Measurements from ENCODE around the gene MZB1.
"Not testable (repeated sequence)": the region's sequence is repeated elsewhere in the genome, so short reads cannot be mapped to it uniquely, and the experiment has no call there.

Gene MZB1

DNA sequence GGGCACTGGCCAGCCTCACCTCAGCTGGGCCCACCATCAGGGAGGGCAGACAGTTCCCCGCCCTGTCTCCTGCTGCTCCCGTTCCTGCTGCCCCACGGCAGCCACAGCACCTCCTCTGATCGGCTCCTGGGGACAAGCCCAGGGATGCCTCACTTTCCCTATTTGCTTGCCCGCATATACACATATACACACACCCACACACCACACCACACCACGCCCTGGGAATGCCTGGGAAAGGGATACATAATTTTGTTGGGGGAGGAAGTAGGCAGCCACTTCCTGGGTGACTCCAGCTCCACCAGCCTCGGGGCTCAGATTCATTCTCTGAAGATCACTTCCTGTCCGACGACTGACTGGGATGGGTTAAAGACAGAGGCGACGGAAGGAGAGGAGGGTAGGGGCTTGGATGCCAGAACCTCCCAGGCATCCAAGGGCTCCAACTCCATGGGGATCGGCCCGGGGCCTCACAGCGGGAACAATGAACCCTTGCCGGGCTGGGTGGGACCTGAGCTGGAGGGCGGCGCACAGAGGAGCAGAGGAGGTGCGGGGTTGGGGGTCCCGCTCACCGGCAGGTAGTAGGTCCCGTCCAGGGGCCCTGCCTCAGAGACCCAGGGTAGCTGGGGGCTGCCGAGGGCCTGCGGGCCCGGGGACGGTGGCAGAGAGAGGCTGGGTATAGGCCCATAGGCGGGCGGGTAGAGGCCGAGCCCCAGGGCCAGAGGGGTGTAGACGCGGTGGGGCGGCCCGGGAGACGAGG is 2.0 kb upstream of the MZB1 start:
- no peak for DNase-seq

DNA sequence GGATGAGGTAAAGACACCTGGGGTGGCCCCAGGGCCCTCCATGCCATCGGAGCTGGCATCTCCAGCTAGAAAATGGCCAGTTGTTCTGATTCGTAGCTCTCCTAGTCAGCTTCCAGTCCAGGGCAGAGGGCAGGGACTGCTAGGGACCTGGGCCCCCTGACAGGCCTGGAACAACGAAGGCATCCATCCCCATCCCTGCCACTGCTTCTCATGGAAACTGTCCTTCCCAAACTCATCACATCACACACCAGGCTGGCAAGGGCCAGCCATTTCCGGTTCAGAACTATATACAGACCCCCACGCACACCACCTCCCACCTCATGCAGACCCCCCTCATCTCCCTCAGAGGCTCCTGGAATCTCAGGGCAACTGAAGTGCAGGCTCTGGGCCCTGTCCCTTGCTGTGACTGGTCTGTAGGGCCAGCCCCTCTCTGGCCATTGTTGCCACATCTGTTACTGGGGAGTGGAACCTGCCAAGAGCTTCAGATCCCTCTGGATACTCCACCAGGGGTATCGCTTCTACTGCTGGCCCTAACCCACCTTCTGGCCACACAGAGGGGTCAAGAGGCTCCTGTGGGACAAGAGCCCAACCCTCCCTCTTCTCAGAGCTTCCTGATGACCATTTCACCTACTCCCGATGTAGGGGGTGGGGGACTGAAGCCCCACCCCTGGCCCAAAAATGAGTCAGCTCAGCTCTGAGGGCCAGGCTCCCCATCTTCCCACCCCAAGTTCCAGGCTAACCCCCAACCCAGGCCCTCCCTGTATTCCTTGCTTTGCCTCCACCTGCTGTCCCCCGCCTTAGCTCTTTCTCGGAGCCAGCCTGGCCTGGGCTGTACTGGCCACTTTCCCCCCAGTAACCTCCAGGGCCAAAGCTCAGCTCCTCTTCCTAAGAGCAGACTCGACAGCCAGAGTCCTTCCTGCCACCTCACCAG is 1.2 kb upstream of the MZB1 start:
- no peak for DNase-seq

DNA sequence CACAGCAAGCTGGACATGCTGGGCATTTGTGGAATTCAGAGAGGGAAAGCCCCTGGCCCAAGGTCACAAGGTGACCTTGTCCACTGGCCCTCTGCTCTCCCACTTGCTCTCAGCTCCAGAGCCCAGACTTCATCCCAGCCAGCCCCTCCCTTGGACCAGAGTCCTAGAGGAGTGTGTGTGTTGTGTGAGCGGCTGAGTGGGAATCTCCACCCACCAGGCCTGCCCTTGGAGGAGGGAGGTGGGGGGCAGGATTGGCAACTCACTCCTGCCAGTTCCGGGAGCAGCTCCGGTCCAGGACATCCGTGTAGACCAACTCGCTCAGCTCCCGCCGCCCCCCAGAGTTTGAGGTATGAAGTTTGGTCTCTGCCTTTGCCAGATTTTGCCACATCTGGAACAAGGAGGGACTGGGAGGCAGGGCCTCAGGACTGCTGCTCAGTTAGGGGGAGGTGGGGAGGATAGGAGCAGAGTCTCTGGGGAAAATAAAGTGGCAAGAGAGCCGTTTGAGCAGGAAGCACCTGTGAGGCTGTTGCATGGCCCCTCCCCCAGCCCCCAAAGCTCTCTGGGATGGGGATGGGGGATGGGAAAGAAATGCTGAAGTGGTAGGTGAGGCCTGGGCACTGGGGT is 1.4 kb downstream of the MZB1 start:
- DNase-seq: no peak

DNA sequence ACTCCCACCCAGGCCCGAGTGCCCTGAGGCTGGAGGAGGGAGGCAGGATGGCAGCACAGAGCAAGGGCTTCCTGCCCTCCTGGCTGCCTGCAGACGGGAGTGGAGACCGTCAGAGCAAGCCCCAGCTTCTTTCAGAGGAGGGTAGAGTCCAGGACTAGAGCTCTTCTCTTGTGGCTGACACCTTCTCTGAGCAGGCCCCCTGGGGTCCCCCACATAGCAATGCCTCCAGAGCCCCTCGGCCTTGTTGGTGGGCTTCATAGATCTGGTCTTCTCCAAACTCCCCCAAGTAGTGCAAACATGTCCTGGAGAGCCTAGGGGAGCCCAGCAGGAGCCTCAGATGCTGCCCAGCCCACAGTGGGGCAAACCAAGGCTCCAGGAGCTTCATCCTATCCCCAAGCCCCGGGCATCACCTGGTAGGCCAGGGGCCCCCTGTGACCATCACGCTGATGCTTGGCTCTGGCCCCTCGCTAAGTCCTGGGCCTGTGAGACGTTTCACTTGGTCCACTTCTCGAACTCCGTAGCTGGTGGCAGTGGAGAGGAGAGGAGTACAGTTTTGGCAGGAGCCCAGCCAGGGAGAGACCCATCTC is 2.0 kb downstream of the MZB1 start:
- DNase-seq: no peak

DNA sequence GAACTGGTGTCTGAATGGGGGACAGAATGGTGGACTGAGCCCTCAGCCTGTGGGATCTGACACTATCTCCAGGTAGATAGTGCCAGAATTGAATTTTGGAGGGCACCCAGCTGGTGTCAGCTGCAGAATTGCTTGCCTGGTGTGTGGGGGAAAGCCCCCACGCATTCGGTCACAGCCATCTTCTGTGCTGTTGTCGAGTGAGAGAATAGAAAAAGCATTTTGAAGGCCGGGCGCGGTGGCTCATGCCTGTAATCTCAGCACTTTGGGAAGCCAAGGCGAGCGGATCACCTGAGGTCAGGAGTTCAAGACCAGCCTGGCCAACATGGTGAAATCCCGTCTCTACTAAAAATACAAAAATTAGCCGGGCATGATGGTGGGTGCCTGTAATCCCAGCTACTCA is 2.8 kb downstream of the MZB1 start:
- not testable (repeated sequence) for DNase-seq

DNA sequence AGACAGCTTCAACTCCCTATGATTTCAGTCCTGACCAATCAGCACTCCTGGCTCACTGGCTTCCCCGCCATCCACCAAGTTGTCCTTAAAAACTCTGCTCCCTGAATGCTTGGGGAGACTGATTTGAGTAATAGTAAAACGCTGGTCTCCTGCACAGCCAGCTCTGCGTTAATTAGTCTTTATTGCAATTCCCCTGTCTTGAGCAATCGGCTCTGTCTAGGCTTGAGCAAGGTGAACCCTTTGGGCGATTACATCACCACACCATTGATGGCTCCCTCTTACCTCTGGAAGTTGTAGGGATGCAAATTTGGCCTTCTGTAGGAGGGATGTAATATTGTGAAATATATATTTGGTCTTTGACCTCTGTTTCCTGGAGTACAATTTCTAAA is 3.7 kb downstream of the MZB1 start:
- no peak for DNase-seq

DNA sequence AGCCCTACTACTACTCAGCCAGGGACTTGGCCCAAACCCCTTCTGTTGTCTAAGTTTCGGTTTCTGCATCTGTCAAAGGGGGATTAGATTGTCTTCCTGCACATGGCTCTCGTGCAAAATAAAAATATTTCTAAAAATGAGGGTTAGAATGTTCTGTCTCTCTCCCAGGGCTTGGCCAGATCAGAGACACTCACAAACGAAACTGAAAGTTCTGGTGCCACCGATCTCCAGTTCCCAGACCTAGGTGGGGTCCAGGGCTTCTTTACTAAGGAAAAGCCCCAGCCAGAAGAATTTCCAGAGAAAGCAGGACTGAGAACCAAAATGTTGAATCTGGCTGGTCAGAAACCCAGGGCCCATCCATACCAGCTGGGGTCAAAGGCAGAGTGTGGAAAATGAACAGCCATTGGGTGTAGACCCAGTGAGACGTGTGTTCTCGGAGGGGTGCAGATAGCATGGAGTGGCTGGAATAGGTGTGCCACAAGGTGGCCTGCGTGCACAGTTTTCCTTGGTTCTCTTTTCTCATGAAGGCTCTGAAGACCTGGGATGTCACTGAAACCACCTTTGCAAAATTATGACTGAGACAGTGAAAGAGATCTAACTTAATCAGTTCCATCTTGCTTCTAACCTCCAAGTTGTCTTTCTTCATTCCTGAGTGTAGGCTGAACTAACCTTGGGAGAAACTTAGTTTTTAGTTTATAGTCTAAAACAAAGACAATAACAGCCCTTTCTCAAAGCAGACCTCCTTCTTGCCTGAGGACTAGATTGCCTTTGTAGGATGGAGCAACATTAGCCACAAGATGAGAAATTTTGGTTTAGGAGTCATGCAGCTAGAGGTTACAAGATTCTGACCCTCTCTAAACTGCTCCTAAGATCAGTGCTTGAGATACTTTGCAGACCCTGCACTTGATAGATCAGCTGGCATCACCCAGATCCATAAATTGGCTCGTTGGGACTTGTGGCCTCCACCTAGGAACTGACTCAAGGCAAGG is 4.4 kb downstream of the MZB1 start:
- no peak for DNase-seq

DNA sequence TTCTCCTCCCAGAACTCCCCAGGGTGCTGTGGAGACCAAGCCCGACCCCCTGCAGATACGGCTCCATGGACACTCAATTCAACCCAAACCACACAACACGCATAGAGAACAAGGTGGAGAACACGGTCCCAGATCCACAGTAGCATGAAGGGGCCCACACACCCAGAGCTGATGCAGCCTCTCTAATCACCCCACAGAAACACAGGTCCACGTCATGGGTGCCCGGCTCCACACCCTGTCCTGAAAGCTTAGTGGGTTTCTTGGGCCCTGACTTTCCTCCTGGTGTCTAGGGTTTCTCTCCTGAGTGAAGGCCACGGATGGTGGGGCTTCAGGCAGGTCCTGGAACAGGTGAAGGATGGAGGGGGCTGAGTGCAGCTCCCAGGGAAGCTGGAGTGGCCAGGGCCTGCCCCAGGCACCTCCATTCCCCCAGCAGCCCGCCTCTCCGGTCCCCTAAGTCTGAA is 5.1 kb downstream of the MZB1 start:
- no peak for DNase-seq

DNA sequence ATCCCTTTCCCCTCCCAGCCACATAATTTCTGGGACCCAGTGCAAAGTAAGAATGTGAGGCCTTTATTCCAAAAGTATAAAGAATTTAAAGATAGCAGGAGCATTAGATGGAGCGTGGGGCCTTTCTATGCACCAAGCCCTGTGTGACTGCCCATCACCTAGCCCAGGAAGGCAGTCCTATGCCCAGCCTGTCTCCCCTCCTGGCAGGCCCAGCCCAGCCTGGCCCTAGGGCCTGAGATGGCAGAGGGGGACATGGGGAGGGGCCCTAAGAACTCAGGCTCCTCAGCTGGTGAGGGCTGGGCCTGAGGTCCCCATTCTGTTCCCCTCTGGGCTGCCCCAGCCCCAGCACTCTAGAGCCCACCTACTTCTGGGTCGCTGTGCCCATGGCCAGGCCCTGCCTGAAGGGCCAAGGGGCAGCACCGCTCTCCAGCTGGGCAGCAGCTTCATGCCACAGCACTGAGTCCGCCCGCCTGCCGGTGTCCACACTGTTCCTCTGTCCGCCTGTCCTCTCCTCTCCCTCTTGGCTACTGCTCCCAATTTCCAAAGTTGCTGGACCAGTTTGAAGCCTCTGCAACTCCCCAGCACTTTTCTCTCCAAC is 5.6 kb downstream of the MZB1 start:
- DNase-seq: no peak

DNA sequence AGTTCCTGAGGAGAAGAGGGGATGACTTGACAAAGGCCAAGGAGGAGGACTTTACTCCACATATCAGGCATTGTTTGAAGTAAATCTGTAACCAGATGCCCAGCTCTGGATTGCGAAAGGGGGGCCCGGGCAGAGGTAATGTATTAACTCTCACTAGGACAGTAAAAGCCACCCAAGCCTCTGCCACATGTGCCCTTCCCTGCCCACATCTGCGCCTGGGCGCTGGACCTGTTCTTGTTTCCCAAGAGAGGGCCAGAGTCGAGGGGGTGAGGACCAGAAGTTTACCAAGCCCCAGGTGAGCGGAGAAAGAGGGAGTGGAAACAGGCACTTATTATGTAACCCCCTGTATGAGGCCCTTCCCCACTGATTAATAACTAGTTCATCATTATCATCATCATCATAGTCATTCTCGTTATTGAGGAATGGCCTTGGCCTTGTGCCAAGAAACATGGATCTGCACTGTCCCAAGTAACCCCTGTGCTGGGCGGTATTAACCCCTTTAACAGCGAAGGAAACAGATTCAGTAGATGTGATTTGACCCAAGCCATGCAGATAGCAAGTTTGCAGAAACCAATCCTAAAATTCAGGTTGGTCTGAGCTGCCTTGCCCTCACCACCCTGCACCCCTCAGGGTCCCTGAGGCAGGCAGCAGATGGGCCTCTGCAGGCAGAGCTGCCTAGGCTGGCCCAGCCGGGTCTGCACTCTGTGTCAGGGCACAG is 6.3 kb downstream of the MZB1 start, which contains the start of gene SLC23A1:
SLC23A1 (minus strand) TSS at position 23 of the 718 bp plus-strand sequence. CDS start 44 bp downstream, outside the sequence.
- DNase-seq: no peak

DNA sequence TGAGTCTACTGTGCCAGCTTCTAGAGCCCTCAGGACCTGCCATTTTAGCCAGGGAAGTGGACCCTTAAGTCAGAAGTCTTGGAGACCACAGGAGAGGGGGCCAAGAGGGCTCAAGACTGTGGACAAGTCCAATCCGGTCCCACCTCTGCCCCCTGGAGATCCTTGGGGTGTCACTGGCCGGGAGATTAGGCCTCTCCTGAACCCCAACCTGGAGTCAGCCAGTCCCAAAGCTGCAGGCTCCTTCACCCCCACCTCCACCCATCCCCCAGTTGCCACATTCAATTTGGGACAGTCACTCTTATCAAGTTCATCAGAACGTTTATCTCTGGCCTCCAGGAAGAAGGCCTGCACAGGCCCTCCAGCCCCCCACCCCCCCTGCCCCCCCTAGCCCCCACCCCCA is 6.9 kb downstream of the MZB1 start:
- no peak for DNase-seq

DNA sequence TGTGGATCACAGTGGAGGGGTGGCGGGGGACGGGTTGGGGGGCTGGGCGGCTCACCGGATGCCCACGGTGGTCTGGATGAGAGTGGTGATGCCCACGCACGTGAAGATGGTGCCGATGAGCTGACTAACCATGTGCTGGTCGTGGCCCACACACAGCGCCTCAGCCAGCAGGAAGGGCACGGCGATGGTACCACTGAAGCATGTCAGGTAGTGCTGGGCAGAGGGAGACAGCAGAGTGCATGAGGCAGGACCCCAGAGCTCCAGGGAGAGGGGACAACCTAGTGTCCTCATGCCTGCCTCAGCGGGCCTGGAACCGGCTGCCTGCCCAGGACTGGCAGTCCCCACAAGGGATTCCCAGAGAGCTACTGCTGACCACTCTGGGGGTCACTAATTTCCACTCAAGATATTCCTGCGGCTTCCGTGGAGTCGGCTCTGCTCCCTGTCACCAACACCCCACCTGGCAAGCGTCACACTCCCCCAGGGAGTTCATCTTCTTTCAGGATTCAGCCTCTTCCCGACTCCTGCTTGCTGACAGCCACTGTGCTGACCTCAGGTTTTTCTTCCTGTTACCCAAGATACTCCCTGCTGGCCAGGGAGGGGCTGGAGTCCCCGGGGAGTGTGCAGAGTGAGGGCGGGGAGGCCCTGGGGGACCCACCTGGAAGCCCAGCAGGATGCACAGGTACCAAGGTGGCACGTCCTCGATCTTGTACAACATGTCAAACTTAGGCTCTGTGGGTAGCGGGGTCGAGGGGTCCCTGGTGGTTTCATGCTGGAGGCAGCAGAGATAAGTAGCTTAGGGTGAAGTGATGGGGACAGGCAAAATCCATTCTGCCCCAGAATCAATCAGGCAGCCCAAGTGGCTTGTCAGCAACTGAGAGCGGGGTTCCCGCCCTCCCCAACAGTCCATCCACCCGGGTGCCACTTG is 7.6 kb downstream of the MZB1 start:
- no peak for DNase-seq

DNA sequence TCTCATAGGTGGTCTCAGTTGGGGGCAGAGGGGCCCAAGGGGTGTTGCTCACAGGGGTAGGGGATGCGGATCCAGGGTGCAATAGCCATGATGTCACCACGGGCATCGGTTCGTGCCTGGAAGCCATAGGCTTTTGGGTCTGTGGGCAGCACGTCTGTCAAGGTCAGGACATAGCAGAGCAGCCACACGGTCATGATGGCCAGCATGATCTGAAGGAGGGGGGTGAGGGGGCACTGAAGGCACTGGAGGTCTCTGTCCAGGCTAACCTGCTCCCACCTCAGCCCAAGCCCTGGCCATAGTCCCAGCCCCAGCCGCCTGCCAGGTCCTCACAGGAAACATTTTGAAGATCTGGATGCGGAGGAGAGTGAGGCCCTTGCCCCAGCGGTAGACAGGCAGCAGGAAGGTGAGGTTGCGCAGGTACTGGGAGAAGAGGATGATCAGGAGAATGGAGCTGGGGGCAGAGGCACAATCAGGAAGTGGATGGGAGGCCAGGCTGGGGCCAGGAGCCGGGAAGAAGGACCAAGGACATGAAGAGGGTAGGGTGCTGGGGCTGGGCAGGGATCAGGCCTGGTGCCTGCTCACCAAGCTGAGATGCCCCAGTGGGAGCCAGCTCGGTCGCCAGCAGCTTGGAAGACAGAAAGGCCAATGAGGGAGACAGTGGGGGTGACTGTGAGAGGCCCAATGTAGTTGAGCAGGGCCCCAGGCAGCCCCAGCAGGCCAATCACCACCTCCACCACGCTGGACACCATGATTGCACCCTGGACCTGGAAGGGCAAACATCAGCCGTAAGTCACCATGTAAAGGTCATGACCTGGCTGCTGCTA is 9.9 kb downstream of the MZB1 start:
- DNase-seq: no peak

DNA sequence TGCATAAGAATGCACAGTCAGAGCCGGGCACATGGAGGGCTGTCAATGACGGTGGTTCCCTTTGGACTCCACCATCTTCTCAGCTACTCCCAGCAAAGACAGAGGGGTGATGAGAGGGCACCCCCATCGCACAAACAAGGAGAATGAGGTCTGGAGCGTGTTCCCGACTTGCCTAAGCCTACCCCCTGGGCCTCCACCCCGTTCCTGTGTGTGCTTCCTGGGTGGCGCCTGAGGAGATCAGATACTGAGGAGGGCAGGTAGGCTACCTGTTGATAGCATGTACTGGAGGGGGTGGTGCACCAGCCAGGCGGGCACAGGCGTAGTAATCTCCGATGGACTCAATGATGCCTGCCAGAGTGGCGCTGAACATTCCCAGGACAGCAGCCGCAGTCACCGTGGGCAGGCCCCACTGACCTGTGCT is 10.8 kb downstream of the MZB1 start:
- no peak for DNase-seq

DNA sequence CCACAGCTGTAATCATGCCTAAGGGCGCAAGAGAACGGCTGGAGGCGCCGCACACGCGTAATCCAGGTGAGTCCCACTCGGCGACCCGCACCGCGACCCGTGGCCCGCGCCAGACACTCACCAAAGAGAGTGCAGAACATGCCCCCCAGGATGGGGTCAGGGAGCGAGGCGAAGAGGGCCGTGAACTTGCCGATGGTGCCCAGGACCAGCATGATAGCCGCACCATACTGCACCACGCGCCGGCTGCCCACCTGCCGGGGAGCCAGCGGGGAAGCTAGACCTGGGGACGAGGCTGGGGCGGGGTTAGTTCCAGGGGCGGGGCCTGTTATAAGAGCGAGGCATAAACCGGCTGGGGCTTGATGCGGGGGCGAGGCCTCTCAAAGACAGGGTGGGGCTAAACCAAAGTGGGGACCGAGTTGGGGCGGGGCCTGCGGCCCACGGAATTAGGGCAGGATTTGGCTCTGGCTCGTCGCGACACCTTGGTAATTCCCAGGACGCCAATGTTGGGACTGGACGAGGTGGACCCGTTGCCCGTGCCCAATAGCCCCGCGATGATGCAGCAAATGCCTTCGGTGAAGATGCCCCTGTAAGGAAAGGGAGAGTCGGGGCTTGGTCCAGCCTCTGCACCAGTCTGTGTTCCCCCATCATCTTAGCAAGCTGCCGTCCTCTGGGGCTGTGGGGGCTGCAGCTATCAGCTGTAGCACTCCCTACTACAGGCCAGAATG is 11.4 kb downstream of the MZB1 start:
- DNase-seq: no peak

DNA sequence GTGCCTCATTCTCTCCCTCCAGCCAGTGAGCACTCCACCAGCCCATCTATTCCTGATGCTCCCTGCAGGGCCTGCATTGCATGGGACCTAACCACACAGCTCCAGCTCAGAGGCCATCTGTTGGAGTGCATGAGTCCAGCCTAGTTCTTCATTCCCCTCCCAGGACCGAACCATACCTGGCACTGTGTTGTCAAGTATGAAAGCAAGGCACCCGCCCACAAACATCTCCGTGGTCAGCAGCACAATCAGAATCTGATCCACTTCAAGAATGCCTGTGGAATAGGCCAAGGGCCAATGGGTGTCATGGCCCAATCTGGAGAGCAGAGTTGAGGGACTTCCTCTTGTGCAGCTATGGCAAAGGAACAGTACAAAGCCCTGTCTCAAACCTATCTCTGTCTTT is 12.5 kb downstream of the MZB1 start:
- no peak for DNase-seq

DNA sequence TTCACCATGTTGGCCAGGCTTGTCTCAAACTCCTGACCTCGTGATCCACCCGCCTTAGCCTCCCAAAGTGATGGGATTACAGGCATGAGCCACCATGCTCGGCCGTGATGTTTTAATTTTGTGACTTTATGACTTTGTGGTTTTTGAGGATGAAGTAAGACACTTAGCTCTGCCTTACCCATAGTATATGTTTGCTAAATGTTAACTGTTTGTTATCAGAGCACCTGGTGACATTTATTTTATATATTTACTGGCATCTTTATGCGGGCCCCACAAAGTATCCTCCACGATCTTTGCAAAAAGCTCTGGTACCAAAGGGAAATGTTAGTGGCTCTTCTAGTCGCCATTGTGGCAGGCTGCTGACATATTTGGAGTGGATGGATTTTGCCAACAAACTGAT is 13.3 kb downstream of the MZB1 start:
- no peak for DNase-seq

DNA sequence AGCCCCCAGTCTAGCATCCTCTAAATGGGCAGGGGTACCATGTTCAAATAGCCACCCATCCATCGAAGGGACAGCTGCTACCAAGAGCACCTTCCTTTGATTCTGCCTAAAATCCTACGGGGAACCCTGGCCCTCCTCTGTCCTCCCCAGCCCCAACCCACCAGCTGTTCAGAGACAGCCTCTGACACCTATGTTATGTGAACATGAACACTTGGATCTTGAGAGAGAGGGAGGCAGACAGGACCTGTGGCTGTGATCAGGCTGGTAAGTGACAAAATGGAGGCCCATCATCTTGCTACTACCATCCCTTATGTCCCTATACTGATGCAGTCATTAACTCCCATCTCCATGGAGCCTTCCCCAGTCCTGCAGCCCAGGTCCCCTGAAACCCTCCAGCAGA is 14.8 kb downstream of the MZB1 start:
- DNase-seq: no peak

Data from activated effector memory CD4-positive, alpha-beta T cell treated with Interleukin-2 at 50 U/mL for 16 hours (primary cell).